GM12873 (cell line): ENCODE measurements around the gene BCL3.

Source experiments
- CTCF ChIP-seq: IDR thresholded peaks from 2 replicates; pipeline ENCODE4 v1.5.1; 2012; ENCODE audit warnings: low read depth, mild to moderate bottlenecking, moderate library complexity, low read length, control low read depth; ENCODE audit not compliant: insufficient read depth; ENCODE audit errors: missing control alignments

The BCL3 gene

GRCh38 chr19:44705502-44706010 is 43.0 kb upstream of the BCL3 start:
- TF ChIP-seq CTCF, result no peak

GRCh38 chr19:44706506-44707236 is 41.8 kb upstream of the BCL3 start:
- TF ChIP-seq CTCF, result no peak

GRCh38 chr19:44707794-44708193 is 40.7 kb upstream of the BCL3 start:
- TF ChIP-seq CTCF, result no peak

GRCh38 chr19:44708940-44709339 is 39.6 kb upstream of the BCL3 start:
- no peak for TF ChIP-seq CTCF

GRCh38 chr19:44710483-44710882 is 38.0 kb upstream of the BCL3 start:
- TF ChIP-seq CTCF, result no peak

GRCh38 chr19:44712864-44713515 is 35.5 kb upstream of the BCL3 start:
- no peak for TF ChIP-seq CTCF

- no peak for TF ChIP-seq CTCF
Observed at GRCh38 chr19:44714597-44715169, 33.8 kb upstream of the BCL3 start.
